Thoracic aorta (tissue), 2 donors: ENCODE data around the gene NT5C1A. TPM values are rescaled to one million over a fixed set of nuclear protein-coding genes. Genes with fewer than 3 reads are reported as not detected.

Experiments
- ATAC-seq: fragments of 150-250 bp; one replicate; pipeline ENCODE4 v1.8.0; 2017; ENCODE audit warnings: low read depth; ENCODE audit not compliant: insufficient number of reproducible peaks, low FRiP score
- DNase-seq: peaks from one replicate; pipeline ENCODE4 v3.0.0-alpha.2; 2020; ENCODE audit warnings: low spot score
- H3K27ac ChIP-seq, 2 donors: fragments of 200-600 bp; sonication (generic); 1 replicate in 1 of 2; 2 replicates in 1 of 2; pipeline ENCODE4 v1.5.1; 2016; ENCODE audit warnings: mild to moderate bottlenecking in 2 of 2, moderate library complexity in 2 of 2
- H3K27me3 ChIP-seq: fragments of 200-600 bp; sonication (generic); replicated peaks from 2 replicates; pipeline ENCODE4 v1.6.0; 2016; ENCODE audit warnings: mild to moderate bottlenecking; ENCODE audit not compliant: insufficient read depth
- H3K36me3 ChIP-seq: fragments of 200-600 bp; sonication (generic); one replicate; pipeline ENCODE4 v1.5.1; 2016
- H3K4me1 ChIP-seq, 2 donors: fragments of 200-600 bp; sonication (generic); 1 replicate in 1 of 2; 2 replicates in 1 of 2; pipeline versions ENCODE4 v1.5.1 to v1.6.0; 2016; ENCODE audit warnings: low read depth in 2 of 2, mild to moderate bottlenecking in 1 of 2; ENCODE audit not compliant: control insufficient read depth in 1 of 2
- H3K4me3 ChIP-seq: fragments of 200-600 bp; sonication (generic); 2 replicates; pipeline ENCODE4 v1.5.1; 2016; ENCODE audit warnings: mild to moderate bottlenecking
- H3K9me3 ChIP-seq: fragments of 200-600 bp; sonication (generic); 2 replicates; pipeline ENCODE4 v1.5.1; 2016
- total RNA-seq, 2 donors: library from RNA; depleted of rRNA; stranded (reverse); fragments of >200 nt; gene quantifications; one replicate each; pipeline versions ENCODE4 v1.1.0 to v1.2.3, GENCODE V29; 2016
- TF ChIP-seq, protein P1 (sequence below): fragments of 200-600 bp; sonication (generic); IDR thresholded peaks from one replicate; pipeline ENCODE4 v1.5.1; 2019; ENCODE audit warnings: antibody characterized with exemption

NT5C1A gene
- total RNA-seq, 2 donors from 2014 or later: 2.8 TPM; not detected in 1

DNA sequence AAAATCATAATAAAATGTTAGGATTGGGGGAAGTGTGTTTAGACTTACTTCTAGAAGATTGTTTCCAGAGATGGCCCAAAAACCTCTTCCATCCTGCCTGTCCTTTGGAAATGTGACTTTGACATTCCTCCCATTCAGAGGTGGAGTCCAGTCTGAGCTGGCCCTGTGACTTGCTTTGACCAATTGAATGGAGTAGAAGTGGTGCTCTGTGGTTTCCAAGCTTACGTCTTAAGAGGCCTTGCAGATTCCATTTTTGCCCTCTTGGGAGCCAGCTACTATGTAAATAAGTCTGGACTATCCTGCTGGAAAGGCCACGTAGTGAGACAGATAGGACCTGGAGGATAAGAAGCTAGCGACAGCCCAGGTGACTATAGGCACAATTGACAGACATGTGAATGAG lies 1.3 kb upstream of the NT5C1A start:
- peaks cover 4 to 23% of the 10 kb centered on the region in 2 donors for H3K4me1 ChIP-seq
- no peaks in the 10 kb centered on the region for H3K27me3 ChIP-seq
- no peaks in the 10 kb centered on the region for H3K9me3 ChIP-seq
- ATAC-seq: no peak
- DNase-seq: no peak
- no peaks in the 10 kb centered on the region for H3K36me3 ChIP-seq
- TF ChIP-seq, protein P1, sequence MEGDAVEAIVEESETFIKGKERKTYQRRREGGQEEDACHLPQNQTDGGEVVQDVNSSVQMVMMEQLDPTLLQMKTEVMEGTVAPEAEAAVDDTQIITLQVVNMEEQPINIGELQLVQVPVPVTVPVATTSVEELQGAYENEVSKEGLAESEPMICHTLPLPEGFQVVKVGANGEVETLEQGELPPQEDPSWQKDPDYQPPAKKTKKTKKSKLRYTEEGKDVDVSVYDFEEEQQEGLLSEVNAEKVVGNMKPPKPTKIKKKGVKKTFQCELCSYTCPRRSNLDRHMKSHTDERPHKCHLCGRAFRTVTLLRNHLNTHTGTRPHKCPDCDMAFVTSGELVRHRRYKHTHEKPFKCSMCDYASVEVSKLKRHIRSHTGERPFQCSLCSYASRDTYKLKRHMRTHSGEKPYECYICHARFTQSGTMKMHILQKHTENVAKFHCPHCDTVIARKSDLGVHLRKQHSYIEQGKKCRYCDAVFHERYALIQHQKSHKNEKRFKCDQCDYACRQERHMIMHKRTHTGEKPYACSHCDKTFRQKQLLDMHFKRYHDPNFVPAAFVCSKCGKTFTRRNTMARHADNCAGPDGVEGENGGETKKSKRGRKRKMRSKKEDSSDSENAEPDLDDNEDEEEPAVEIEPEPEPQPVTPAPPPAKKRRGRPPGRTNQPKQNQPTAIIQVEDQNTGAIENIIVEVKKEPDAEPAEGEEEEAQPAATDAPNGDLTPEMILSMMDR: no peak
- no peak overlapping the region for H3K4me3 ChIP-seq
- no peak overlapping the region for H3K27ac ChIP-seq

DNA sequence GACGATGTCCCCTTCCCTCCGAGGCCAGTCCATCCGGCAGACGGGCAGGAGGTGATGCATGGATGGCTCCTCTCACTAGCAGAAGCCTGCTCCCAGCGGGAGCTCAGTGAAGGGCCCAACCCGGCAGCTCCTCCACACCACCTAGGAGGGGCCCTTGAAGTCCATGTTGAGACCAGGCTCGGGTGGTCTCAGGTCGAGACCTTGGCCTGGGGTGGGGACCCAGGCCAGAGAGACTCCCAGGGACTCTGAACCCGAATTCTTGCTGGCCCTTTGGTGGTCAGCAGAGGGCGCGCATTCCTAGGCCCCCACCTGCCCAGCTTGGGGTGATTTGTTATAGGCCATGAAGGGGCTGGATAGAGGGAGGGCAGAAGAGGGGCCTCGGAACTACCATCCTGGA lies 642 bp upstream of the NT5C1A start:
- peaks cover 4 to 23% of the 10 kb centered on the region in 2 donors for H3K4me1 ChIP-seq
- no peaks in the 10 kb centered on the region for H3K36me3 ChIP-seq
- DNase-seq (no peak), ATAC-seq (no peak)
- TF ChIP-seq, protein P1: no peak
- H3K4me3 ChIP-seq: peak overlapping the region; percentile 73
- H3K9me3 ChIP-seq: no peaks in the 10 kb centered on the region
- H3K27me3 ChIP-seq: no peaks in the 10 kb centered on the region
- H3K27ac ChIP-seq: no peak overlapping the region

DNA sequence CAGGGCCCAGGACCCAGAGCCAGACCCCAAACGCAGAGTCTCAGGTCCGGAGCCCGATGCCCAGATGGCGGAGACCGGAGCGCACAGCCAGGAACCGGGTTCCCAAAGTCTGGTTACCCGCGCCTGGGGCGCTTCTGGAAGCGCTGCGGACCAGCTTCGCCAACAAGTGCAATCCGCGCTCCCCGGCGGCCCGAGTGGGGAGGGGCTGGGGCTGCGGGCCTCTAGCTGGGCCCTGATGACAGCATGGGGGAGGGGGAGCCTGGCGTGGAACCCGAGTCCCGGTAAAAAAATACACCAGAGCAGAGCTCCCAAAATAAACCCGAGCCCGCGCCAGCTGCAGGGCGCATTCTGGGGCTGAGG lies 494 bp downstream of the NT5C1A start:
- Histone ChIP-seq H3K9me3 (no peaks in the 10 kb centered on the region), H3K27me3 (no peaks in the 10 kb centered on the region), H3K36me3 (no peaks in the 10 kb centered on the region), H3K4me3 (peak overlapping the region; percentile 73), H3K27ac (no peak overlapping the region), H3K4me1 (peaks cover 4 to 23% of the 10 kb centered on the region in 2 donors)
- no peak for DNase-seq
- no peak for ATAC-seq
- TF ChIP-seq, protein P1: no peak

DNA sequence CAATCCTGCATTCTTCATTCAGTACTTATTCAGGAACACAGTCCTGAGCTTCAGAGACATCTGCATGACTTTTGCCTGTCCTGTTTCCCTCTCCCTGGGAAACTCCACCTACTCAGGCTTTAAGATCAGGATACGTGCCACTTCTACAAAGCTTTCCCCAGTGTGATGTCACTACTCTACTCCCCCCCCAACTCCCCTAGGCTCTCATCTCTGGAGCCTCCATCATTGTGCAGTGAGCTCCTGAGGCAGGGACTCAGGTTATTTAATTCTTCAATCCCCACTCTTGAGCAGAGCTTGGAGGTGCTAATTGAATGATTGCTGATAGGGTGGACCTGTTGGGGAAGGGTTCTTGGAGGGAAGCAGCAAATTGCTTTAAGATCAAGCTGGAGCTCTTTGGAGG lies 1.2 kb downstream of the NT5C1A start:
- no peaks in the 10 kb centered on the region for H3K27me3 ChIP-seq
- no peak for DNase-seq
- H3K4me3 ChIP-seq: no peak overlapping the region

DNA sequence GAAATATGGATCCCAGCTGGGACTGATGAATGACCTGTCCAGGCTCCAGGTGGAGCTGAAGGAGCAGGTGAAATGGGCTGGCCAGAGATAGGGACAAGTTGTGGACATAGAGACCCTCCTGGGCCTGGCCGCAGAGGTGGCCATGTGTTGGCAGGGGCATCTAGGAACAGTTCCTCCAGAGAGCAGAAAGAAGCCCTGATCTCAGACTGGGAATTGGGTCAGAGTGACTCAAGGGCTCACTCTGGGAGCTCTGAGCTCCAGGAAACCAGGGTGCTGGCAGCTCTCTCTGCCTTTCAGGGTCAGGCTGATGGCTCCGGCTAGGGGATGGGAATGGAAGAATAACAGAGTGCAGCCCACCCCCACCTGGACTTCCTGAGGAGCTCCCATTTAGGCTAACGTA lies 3.0 kb downstream of the NT5C1A start:
- Histone ChIP-seq H3K36me3 (no peaks in the 10 kb centered on the region), H3K9me3 (no peaks in the 10 kb centered on the region), H3K4me3 (no peak overlapping the region), H3K27ac (no peak overlapping the region), H3K27me3 (no peaks in the 10 kb centered on the region), H3K4me1 (peaks cover 4 to 23% of the 10 kb centered on the region in 2 donors)
- ATAC-seq: no peak
- no peak for DNase-seq
- TF ChIP-seq, protein P1: no peak

More for the DNA sequence above, 1.2 kb downstream of the NT5C1A start:
- H3K9me3 ChIP-seq: no peaks in the 10 kb centered on the region
- ATAC-seq: no peak
- H3K27ac ChIP-seq: no peak overlapping the region
- H3K4me1 ChIP-seq: peaks cover 4 to 23% of the 10 kb centered on the region in 2 donors
- TF ChIP-seq, protein P1: no peak
- no peaks in the 10 kb centered on the region for H3K36me3 ChIP-seq
